HepG2 (cell line): ENCODE measurements around the gene POFUT1. TPM values are rescaled to one million over a fixed set of nuclear protein-coding genes. Genes with fewer than 3 reads are reported as not detected.

Source experiments
- ATAC-seq: fragments of 200-7000 bp; cut with Tn5 transposase; 3 replicates; pipeline ENCODE4 v1.9.1; 2020; ENCODE audit warnings: mild to moderate bottlenecking, moderate library complexity
- BruUV-seq: library from RNA; stranded (reverse); fragments of 400-500 nt; replicated peaks from 2 replicates; lab custom pipeline; 2021; lab: Mats Ljungman, UMichigan
- CTCF ChIA-PET: fragments of 300-600 bp; formaldehyde crosslinking; extraction: SDS; loops from one replicate; lab custom pipeline; 2021; ENCODE audit warnings: low total read pairs, inconsistent platforms, low intra/inter-chr PET ratio; lab: Yijun Ruan, JAX
- POLR2A ChIA-PET: fragments of 350-600 bp; sonication (Branson Sonifier 250); formaldehyde crosslinking; loops from one replicate; lab custom pipeline; 2020; ENCODE audit warnings: antibody characterized with exemption, inconsistent platforms; lab: Yijun Ruan, JAX
- DNase-seq: peaks from one replicate; pipeline ENCODE4 v3.0.0-alpha.2; 2015; ENCODE audit warnings: low spot score
- FAIRE-seq: peaks from 3 replicates; lab custom pipeline; 2011; peaks lifted over from hg19 to GRCh38; lab: Jason Lieb, UNC
- H2AFZ ChIP-seq: one replicate; pipeline ENCODE4 v1.6.1; 2011; ENCODE audit warnings: low read length, inconsistent platforms
- H3K27ac ChIP-seq: fragments of 300-600 bp; 3 replicates; pipeline ENCODE4 v1.8.0; 2011; ENCODE audit warnings: mixed run types, mild to moderate bottlenecking, mixed read lengths, low read length, inconsistent platforms; ENCODE audit not compliant: insufficient read depth; ENCODE audit errors: extremely low read length
- H3K27me3 ChIP-seq, 2 experiments: fragments of 200-600 bp in 1 of 2; 2 replicates in 1 of 2; 3 replicates in 1 of 2; pipeline versions ENCODE4 v1.6.0 to v1.8.0; 2011; ENCODE audit warnings: low read length in 2 of 2, mild to moderate bottlenecking in 2 of 2, moderate library complexity in 2 of 2, inconsistent platforms in 1 of 2; ENCODE audit not compliant: insufficient read depth in 2 of 2, control insufficient read depth in 1 of 2
- H3K36me3 ChIP-seq, 2 experiments: fragments of 200-600 bp in 1 of 2; replicated peaks in 1 of 2; 2 replicates in 1 of 2; 3 replicates in 1 of 2; pipeline versions ENCODE4 v1.5.1 to v1.8.0; 2011; ENCODE audit warnings: low read length in 2 of 2, inconsistent platforms in 1 of 2; ENCODE audit not compliant: insufficient read depth in 2 of 2, control insufficient read depth in 1 of 2
- H3K4me1 ChIP-seq: 2 replicates; pipeline ENCODE4 v1.5.1; 2012; ENCODE audit warnings: low read length, inconsistent platforms; ENCODE audit not compliant: insufficient read depth
- H3K4me2 ChIP-seq: 2 replicates; pipeline ENCODE4 v1.6.0; 2011; ENCODE audit warnings: low read depth, low read length, inconsistent platforms
- H3K4me3 ChIP-seq, 3 experiments: fragments of 200-600 bp in 1 of 3; sonication (generic), shearing (Covaris generic) in 1 of 3; replicated peaks in 1 of 3; 2 replicates each; pipeline ENCODE4 v1.5.1; 2011 to 2016; ENCODE audit warnings: low read length in 3 of 3, inconsistent platforms in 2 of 3, low read depth in 2 of 3, mild to moderate bottlenecking in 2 of 3, control low read depth in 1 of 3, mixed read lengths in 1 of 3; ENCODE audit not compliant: insufficient read depth in 1 of 3
- H3K79me2 ChIP-seq: one replicate; pipeline ENCODE4 v1.6.1; 2011; ENCODE audit warnings: low read length, inconsistent platforms; ENCODE audit not compliant: insufficient read depth
- H3K9ac ChIP-seq: 2 replicates; pipeline ENCODE4 v1.6.0; 2011; ENCODE audit warnings: mild to moderate bottlenecking, low read depth, low read length, inconsistent platforms; ENCODE audit not compliant: insufficient read depth
- H3K9me3 ChIP-seq: 2 replicates; pipeline ENCODE4 v1.5.1; 2012; ENCODE audit warnings: mild to moderate bottlenecking, low read length
- H4K20me1 ChIP-seq: 2 replicates; pipeline ENCODE4 v1.6.0; 2011; ENCODE audit warnings: inconsistent platforms, mild to moderate bottlenecking, low read length, moderate library complexity; ENCODE audit not compliant: insufficient read depth
- FOXA3 ChIP-seq: IDR thresholded peaks from 2 replicates; pipeline ENCODE4 v1.6.1; 2016; ENCODE audit warnings: missing genetic modification reagents, missing compliant biosample characterization
- MIXL1 ChIP-seq: IDR thresholded peaks from 2 replicates; pipeline ENCODE4 v1.6.1; 2016
- POLR2A ChIP-seq, 2 experiments: IDR thresholded peaks; 2 replicates each; pipeline ENCODE4 v1.6.1; 2011; ENCODE audit warnings: low read depth in 2 of 2, low read length in 2 of 2, mild to moderate bottlenecking in 1 of 2, moderate library complexity in 1 of 2; ENCODE audit not compliant: insufficient read depth in 1 of 2
- POLR2AphosphoS5 ChIP-seq: IDR thresholded peaks from 2 replicates; pipeline ENCODE4 v1.6.1; 2012; ENCODE audit warnings: low read depth, low read length
- PTBP1 ChIP-seq: fragments of 200-400 bp; formaldehyde crosslinking; IDR thresholded peaks from 2 replicates; pipeline ENCODE4 v1.6.1; 2018; ENCODE audit warnings: low read length, low read depth; ENCODE audit not compliant: poor library complexity, severe bottlenecking
- RBM22 ChIP-seq: fragments of 200-400 bp; formaldehyde crosslinking; optimal IDR thresholded peaks from 2 replicates; pipeline ENCODE3; 2017; ENCODE audit warnings: mild to moderate bottlenecking, low read length, moderate library complexity
- RXRB ChIP-seq: IDR thresholded peaks from 2 replicates; pipeline ENCODE4 v1.6.1; 2016; ENCODE audit warnings: borderline replicate concordance, missing genetic modification reagents, missing compliant biosample characterization
- SP1 ChIP-seq, 2 experiments: fragments of 450-650 bp in 1 of 2; sonication (generic) in 1 of 2; formaldehyde crosslinking in 1 of 2; IDR thresholded peaks; 2 replicates each; pipeline versions ENCODE4 v1.4.0 to v1.6.1; 2016 to 2020; ENCODE audit warnings: missing genetic modification reagents in 1 of 2
- SP5 ChIP-seq: IDR thresholded peaks from 2 replicates; pipeline ENCODE4 v1.6.1; 2016; ENCODE audit warnings: low read depth, borderline replicate concordance
- TBX3 ChIP-seq: fragments of 450-650 bp; IDR thresholded peaks from 2 replicates; pipeline ENCODE4 v1.6.1; 2017; ENCODE audit warnings: antibody characterized with exemption, mild to moderate bottlenecking, inconsistent platforms, borderline replicate concordance
- ZC3H13 ChIP-seq: sonication (generic); formaldehyde crosslinking; IDR thresholded peaks from 2 replicates; pipeline ENCODE4 v1.8.1; 2023; ENCODE audit warnings: mild to moderate bottlenecking, missing genetic modification reagents, moderate library complexity
- ZC3H4 ChIP-seq: sonication (generic); formaldehyde crosslinking; IDR thresholded peaks from 2 replicates; pipeline ENCODE4 v1.4.0; 2020; ENCODE audit warnings: missing genetic modification reagents, borderline replicate concordance
- ZKSCAN5 ChIP-seq: sonication (generic); formaldehyde crosslinking; IDR thresholded peaks from 2 replicates; pipeline ENCODE4 v1.5.1; 2020; ENCODE audit warnings: mild to moderate bottlenecking, missing genetic modification reagents
- ZNF720 ChIP-seq: sonication (generic); formaldehyde crosslinking; IDR thresholded peaks from 2 replicates; pipeline ENCODE4 v1.4.0; 2020; ENCODE audit warnings: missing genetic modification reagents
- WGBS: methylation state at CpG from one replicate; pipeline ENCODE4 v1.1.6; 2017; ENCODE audit warnings: low lambda C conversion rate; 5-methylcytosine and 5-hydroxymethylcytosine counted together
- in situ Hi-C: cut with HindIII; loops from 2 replicates; pipeline ENCODE4 v1.10.0; 2017; ENCODE audit warnings: low pct_unique_long_range_greater_than_20kb; ENCODE audit not compliant: extremely low pct_ligation_motif_present
- intact Hi-C: fragments of 100-400 bp; cut with micrococcal nuclease; formaldehyde crosslinking; loops from one replicate; pipeline ENCODE4 v1.10.0; 2022; ENCODE audit not compliant: unreplicated experiment
- polyA plus RNA-seq, 8 experiments: library from polyadenylated mRNA; depleted of rRNA in 3 of 8; stranded (reverse) in 7 of 8; unstranded in 1 of 8; fragments of >200 nt; fragmentation: Illumina TruSeq in 4 of 8; extraction: Trizol in 4 of 8; gene quantifications; 2 replicates each; pipeline versions ENCODE4 v1.2.1 to v1.2.3, GENCODE V29; 2011 to 2016; ENCODE audit warnings: low read depth in 4 of 8, missing spikeins in 1 of 8, mixed read lengths in 1 of 8; ENCODE audit not compliant: insufficient read depth in 1 of 8
- total RNA-seq, 5 experiments: library from RNA; depleted of rRNA; stranded (reverse); fragments of >200 nt; fragmentation: Illumina TruSeq; extraction: Trizol; gene quantifications; 2 replicates each; pipeline ENCODE4 v1.2.3, GENCODE V29; 2016; ENCODE audit warnings: low read depth in 1 of 5
- TF ChIP-seq, protein P1 (sequence below): sonication (generic); formaldehyde crosslinking; IDR thresholded peaks from 2 replicates; pipeline ENCODE4 v1.4.0; 2020; ENCODE audit warnings: missing genetic modification reagents
- TF ChIP-seq, protein P2 (sequence below): sonication (generic); formaldehyde crosslinking; IDR thresholded peaks from 2 replicates; pipeline ENCODE4 v1.4.0; 2020; ENCODE audit warnings: missing genetic modification reagents, mild to moderate bottlenecking, borderline replicate concordance
- TF ChIP-seq, protein P3 (sequence below): sonication (generic); formaldehyde crosslinking; conservative IDR thresholded peaks from 2 replicates; pipeline ENCODE4 v1.8.1; 2023; ENCODE audit warnings: missing genetic modification reagents

Gene POFUT1
- total and polyA plus RNA-seq, 2 of the 13 experiments (the other 11 are each of a cell fraction or from before 2014, with no cell fraction given): 35.5 to 58.3 TPM

DNA sequence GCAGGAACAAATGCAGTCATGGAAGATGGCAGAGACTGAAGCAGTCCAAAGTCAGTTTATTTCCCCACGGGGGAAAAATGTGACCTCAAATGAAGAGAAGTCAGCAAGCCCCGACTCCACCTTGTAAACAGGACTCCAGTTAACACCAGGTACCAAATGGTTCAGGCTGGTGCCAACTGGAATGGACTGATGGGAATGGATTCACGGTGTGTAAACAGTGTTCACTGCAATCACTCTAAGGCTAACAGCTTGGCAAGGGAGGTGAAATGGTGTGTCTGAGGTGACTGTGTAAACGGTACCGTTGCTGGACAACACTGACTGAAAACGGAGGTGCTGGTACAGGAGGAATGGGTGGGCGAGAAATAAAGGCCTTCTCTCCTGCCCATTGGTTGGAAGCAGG is 12.1 kb upstream of the POFUT1 start:
- peaks cover 14% of the 10 kb centered on the region for H3K79me2 ChIP-seq
- intact Hi-C loops (no loop called here), in situ Hi-C loops (no loop called here)
- no TSS peak for BruUV-seq
- no peak overlapping the region for H3K4me3 ChIP-seq
- peaks cover 22% of the 10 kb centered on the region for H4K20me1 ChIP-seq
- H2AFZ ChIP-seq: no peak overlapping the region
- no peaks in the 10 kb centered on the region for H3K27me3 ChIP-seq
- peaks cover 31% of the 10 kb centered on the region for H3K4me1 ChIP-seq
- H3K27ac ChIP-seq: no peak overlapping the region
- POLR2A ChIA-PET: interaction anchor here (1.4 kb wide), 1 partner anchor 10 kb away, joined by 3 read pairs; no protein-coding TSS in a partner anchor
- CTCF ChIA-PET: no interaction called here
- WGBS: 82% methylated on average over 7 of the region's 7 CpGs
- ATAC-seq (peak; percentile 4; the same call in 1 of the 3 replicates), FAIRE-seq (peak; percentile 23), DNase-seq (no peak)
- peaks cover 48 to 70% of the 10 kb centered on the region in 2 experiments for H3K36me3 ChIP-seq
- H3K9me3 ChIP-seq: no peaks in the 10 kb centered on the region
- H3K9ac ChIP-seq: no peak overlapping the region
- no peak overlapping the region for H3K4me2 ChIP-seq
- TF ChIP-seq ZC3H13 (CRISPR knock-in tag) (peak; percentile 83), SP5 (CRISPR knock-in tag) (no peak), ZKSCAN5 (CRISPR knock-in tag) (no peak), ZC3H4 (0 out of 2 replicates have a peak, but pooled peaks have one; percentile 20), POLR2AphosphoS5 (peak; percentile 41), FOXA3 (CRISPR knock-in tag) (peak; percentile 43; the same call in 1 of the 2 replicates), SP1 (IDR thresholded peaks at IDR 0.05) (no peak), SP1 (CRISPR knock-in tag; IDR thresholded peaks at IDR 0.05) (no peak), POLR2A (IDR thresholded peaks at IDR 0.05; ENCODE audit: insufficient read depth in 1 of 2, low read depth in 2 of 2, low read length in 2 of 2) (peak in 1 of 2 experiments; percentile 23; a peak in 2 of 4 replicates), RXRB (CRISPR knock-in tag) (no peak), PTBP1 (no peak), TBX3 (0 out of 2 replicates have a peak, but pooled peaks have one; percentile 24), RBM22 (peak; percentile 75), MIXL1 (CRISPR knock-in tag) (no peak), ZNF720 (CRISPR knock-in tag) (no peak)
- TF ChIP-seq, protein P1, sequence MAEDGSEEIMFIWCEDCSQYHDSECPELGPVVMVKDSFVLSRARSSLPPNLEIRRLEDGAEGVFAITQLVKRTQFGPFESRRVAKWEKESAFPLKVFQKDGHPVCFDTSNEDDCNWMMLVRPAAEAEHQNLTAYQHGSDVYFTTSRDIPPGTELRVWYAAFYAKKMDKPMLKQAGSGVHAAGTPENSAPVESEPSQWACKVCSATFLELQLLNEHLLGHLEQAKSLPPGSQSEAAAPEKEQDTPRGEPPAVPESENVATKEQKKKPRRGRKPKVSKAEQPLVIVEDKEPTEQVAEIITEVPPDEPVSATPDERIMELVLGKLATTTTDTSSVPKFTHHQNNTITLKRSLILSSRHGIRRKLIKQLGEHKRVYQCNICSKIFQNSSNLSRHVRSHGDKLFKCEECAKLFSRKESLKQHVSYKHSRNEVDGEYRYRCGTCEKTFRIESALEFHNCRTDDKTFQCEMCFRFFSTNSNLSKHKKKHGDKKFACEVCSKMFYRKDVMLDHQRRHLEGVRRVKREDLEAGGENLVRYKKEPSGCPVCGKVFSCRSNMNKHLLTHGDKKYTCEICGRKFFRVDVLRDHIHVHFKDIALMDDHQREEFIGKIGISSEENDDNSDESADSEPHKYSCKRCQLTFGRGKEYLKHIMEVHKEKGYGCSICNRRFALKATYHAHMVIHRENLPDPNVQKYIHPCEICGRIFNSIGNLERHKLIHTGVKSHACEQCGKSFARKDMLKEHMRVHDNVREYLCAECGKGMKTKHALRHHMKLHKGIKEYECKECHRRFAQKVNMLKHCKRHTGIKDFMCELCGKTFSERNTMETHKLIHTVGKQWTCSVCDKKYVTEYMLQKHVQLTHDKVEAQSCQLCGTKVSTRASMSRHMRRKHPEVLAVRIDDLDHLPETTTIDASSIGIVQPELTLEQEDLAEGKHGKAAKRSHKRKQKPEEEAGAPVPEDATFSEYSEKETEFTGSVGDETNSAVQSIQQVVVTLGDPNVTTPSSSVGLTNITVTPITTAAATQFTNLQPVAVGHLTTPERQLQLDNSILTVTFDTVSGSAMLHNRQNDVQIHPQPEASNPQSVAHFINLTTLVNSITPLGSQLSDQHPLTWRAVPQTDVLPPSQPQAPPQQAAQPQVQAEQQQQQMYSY (CRISPR knock-in tag): peak; percentile 92
- TF ChIP-seq, protein P2, sequence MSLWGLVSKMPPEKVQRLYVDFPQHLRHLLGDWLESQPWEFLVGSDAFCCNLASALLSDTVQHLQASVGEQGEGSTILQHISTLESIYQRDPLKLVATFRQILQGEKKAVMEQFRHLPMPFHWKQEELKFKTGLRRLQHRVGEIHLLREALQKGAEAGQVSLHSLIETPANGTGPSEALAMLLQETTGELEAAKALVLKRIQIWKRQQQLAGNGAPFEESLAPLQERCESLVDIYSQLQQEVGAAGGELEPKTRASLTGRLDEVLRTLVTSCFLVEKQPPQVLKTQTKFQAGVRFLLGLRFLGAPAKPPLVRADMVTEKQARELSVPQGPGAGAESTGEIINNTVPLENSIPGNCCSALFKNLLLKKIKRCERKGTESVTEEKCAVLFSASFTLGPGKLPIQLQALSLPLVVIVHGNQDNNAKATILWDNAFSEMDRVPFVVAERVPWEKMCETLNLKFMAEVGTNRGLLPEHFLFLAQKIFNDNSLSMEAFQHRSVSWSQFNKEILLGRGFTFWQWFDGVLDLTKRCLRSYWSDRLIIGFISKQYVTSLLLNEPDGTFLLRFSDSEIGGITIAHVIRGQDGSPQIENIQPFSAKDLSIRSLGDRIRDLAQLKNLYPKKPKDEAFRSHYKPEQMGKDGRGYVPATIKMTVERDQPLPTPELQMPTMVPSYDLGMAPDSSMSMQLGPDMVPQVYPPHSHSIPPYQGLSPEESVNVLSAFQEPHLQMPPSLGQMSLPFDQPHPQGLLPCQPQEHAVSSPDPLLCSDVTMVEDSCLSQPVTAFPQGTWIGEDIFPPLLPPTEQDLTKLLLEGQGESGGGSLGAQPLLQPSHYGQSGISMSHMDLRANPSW: no peak
- TF ChIP-seq, protein P3, sequence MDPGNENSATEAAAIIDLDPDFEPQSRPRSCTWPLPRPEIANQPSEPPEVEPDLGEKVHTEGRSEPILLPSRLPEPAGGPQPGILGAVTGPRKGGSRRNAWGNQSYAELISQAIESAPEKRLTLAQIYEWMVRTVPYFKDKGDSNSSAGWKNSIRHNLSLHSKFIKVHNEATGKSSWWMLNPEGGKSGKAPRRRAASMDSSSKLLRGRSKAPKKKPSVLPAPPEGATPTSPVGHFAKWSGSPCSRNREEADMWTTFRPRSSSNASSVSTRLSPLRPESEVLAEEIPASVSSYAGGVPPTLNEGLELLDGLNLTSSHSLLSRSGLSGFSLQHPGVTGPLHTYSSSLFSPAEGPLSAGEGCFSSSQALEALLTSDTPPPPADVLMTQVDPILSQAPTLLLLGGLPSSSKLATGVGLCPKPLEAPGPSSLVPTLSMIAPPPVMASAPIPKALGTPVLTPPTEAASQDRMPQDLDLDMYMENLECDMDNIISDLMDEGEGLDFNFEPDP (CRISPR knock-in tag): no peak
